HepG2 (cell line): Measurements from ENCODE around the gene FGD2. TPM values are rescaled to one million over a fixed set of nuclear protein-coding genes. Genes with fewer than 3 reads are reported as not detected.
A peak's percentile ranks its signal among the peaks of the same experiment; 100 is the strongest.

Experiments used
- CCAR2 ChIP-seq: fragments of 200-400 bp; formaldehyde crosslinking; optimal IDR thresholded peaks from 2 replicates; pipeline ENCODE3; 2018; ENCODE audit warnings: low read depth, mild to moderate bottlenecking, low read length, moderate library complexity
- DPF2 ChIP-seq: sonication (generic); formaldehyde crosslinking; IDR thresholded peaks from 2 replicates; pipeline ENCODE4 v1.4.0; 2020; ENCODE audit warnings: mild to moderate bottlenecking, low read depth, missing genetic modification reagents, borderline replicate concordance
- MBNL3 ChIP-seq: fragments of 250-450 bp; sonication (Bioruptor Pico); conservative IDR thresholded peaks from 2 replicates; pipeline ENCODE4 v1.8.0; 2022; ENCODE audit warnings: mild to moderate bottlenecking, inconsistent platforms
- NFYC ChIP-seq: IDR thresholded peaks from 2 replicates; pipeline ENCODE4 v1.6.1; 2016; ENCODE audit warnings: missing genetic modification reagents, missing compliant biosample characterization
- SATB2 ChIP-seq: sonication (generic); formaldehyde crosslinking; IDR thresholded peaks from 2 replicates; pipeline ENCODE4 v1.5.0; 2020; ENCODE audit warnings: missing genetic modification reagents
- SNAPC2 ChIP-seq: sonication (generic); formaldehyde crosslinking; IDR thresholded peaks from 2 replicates; pipeline ENCODE4 v1.8.1; 2022; ENCODE audit warnings: mild to moderate bottlenecking, missing genetic modification reagents
- ZBTB20 ChIP-seq: sonication (generic); formaldehyde crosslinking; IDR thresholded peaks from 2 replicates; pipeline ENCODE4 v1.8.1; 2023; ENCODE audit warnings: missing genetic modification reagents, low read depth, mild to moderate bottlenecking, borderline replicate concordance
- ZFP36 ChIP-seq: fragments of 150-350 bp; IDR thresholded peaks from 2 replicates; pipeline ENCODE4 v1.6.1; 2018; ENCODE audit warnings: borderline replicate concordance, low read length, low read depth; ENCODE audit not compliant: partially characterized antibody
- ZNF251 ChIP-seq: sonication (generic); formaldehyde crosslinking; IDR thresholded peaks from 2 replicates; pipeline ENCODE4 v1.9.0; 2021; ENCODE audit warnings: mild to moderate bottlenecking, missing genetic modification reagents
- ZNF550 ChIP-seq: sonication (generic); formaldehyde crosslinking; IDR thresholded peaks from 2 replicates; pipeline ENCODE4 v1.4.0; 2020; ENCODE audit warnings: mild to moderate bottlenecking, missing genetic modification reagents, borderline replicate concordance
- ZNF7 ChIP-seq: IDR thresholded peaks from 2 replicates; pipeline ENCODE4 v1.6.1; 2016; ENCODE audit warnings: missing biosample characterization, missing genetic modification reagents
- ZNF775 ChIP-seq: sonication (generic); formaldehyde crosslinking; IDR thresholded peaks from 2 replicates; pipeline ENCODE4 v1.4.0; 2020; ENCODE audit warnings: missing genetic modification reagents, mild to moderate bottlenecking, moderate library complexity, borderline replicate concordance
- polyA plus RNA-seq, 8 experiments: library from polyadenylated mRNA; depleted of rRNA in 3 of 8; stranded (reverse) in 7 of 8; unstranded in 1 of 8; fragments of >200 nt; fragmentation: Illumina TruSeq in 4 of 8; extraction: Trizol in 4 of 8; gene quantifications; 2 replicates each; pipeline versions ENCODE4 v1.2.1 to v1.2.3, GENCODE V29; 2011 to 2016; ENCODE audit warnings: low read depth in 4 of 8, missing spikeins in 1 of 8, mixed read lengths in 1 of 8; ENCODE audit not compliant: insufficient read depth in 1 of 8
- total RNA-seq, 5 experiments: library from RNA; depleted of rRNA; stranded (reverse); fragments of >200 nt; fragmentation: Illumina TruSeq; extraction: Trizol; gene quantifications; 2 replicates each; pipeline ENCODE4 v1.2.3, GENCODE V29; 2016; ENCODE audit warnings: low read depth in 1 of 5
- TF ChIP-seq, protein P1 (sequence below): sonication (generic); formaldehyde crosslinking; IDR thresholded peaks from 2 replicates; pipeline ENCODE4 v1.5.1; 2020; ENCODE audit warnings: missing genetic modification reagents, mild to moderate bottlenecking, borderline replicate concordance
- TF ChIP-seq, protein P2 (sequence below): sonication (generic); formaldehyde crosslinking; IDR thresholded peaks from 2 replicates; pipeline ENCODE4 v1.8.0; 2023; ENCODE audit warnings: mild to moderate bottlenecking, missing genetic modification reagents
- TF ChIP-seq, protein P3 (sequence below): IDR thresholded peaks from 2 replicates; pipeline ENCODE4 v1.6.1; 2016
- TF ChIP-seq, protein P4 (sequence below): sonication (generic); formaldehyde crosslinking; IDR thresholded peaks from 2 replicates; pipeline ENCODE4 v1.5.0; 2020; ENCODE audit warnings: missing genetic modification reagents
- TF ChIP-seq, protein P5 (sequence below): sonication (generic); formaldehyde crosslinking; IDR thresholded peaks from 2 replicates; pipeline ENCODE4 v1.5.1; 2020; ENCODE audit warnings: mild to moderate bottlenecking, missing genetic modification reagents, moderate library complexity

Gene FGD2
- total and polyA plus RNA-seq, 2 of the 13 experiments (the other 11 are each of a cell fraction or from before 2014, with no cell fraction given): not detected

DNA sequence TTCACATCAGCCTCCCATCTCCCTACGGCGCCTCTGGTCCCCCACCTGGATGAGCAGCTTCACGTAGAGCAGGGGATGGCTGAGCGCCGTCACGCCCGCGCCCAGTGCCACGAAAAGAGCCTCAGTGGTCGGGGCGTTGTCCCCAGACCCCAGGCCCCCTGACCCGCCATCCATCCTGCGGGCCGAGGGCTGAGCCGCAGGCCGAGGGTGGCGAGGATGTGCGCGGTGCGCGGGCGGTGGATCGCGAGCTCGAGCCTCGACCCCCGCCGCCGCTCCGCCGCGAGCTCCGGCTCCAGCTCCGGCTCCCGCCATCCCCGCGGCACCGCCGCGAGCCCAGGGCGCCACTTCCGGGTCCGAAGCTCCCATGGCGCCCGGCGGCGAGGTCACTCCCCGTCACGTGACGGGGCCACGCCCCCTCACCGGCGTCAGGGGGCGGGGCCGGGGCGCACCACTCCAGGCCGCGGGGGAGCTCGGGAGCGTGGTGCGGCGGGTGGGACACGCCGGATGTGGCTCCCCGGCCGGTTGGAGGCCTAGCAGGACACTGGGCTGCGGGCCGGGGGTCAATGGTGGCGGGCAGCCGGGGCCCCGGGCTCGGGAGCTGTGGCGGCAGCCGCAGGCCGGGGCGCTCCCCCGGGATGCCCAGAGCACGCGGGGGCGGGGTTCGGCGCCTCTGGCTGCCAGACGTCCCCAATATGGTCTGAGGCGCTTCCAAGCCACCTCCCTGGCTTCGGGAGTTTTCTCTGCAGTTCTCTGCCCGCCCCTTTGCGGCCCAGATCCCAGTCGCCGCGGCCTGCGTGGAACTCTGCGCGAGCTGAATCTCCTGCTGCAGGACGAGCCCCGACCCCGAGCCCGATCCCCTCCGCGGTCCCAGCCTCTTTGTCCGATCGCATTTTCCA is 19.4 kb upstream of the FGD2 start, which contains the start of gene MTCH1 (continued):
- no peak for TF ChIP-seq ZNF251 (CRISPR knock-in tag)
- TF ChIP-seq SATB2: no peak
- no peak for TF ChIP-seq DPF2
- TF ChIP-seq, protein P1, sequence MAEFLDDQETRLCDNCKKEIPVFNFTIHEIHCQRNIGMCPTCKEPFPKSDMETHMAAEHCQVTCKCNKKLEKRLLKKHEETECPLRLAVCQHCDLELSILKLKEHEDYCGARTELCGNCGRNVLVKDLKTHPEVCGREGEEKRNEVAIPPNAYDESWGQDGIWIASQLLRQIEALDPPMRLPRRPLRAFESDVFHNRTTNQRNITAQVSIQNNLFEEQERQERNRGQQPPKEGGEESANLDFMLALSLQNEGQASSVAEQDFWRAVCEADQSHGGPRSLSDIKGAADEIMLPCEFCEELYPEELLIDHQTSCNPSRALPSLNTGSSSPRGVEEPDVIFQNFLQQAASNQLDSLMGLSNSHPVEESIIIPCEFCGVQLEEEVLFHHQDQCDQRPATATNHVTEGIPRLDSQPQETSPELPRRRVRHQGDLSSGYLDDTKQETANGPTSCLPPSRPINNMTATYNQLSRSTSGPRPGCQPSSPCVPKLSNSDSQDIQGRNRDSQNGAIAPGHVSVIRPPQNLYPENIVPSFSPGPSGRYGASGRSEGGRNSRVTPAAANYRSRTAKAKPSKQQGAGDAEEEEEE: no peak
- TF ChIP-seq ZNF550 (CRISPR knock-in tag): no peak
- 0 out of 2 replicates have a peak, but pooled peaks have one; percentile 56 for TF ChIP-seq SNAPC2 (CRISPR knock-in tag)
- no peak for TF ChIP-seq MBNL3
- no peak; the same call in 1 of the 2 replicates for TF ChIP-seq ZNF7
- TF ChIP-seq ZNF775 (CRISPR knock-in tag): no peak
- no peak for TF ChIP-seq ZFP36
- TF ChIP-seq ZBTB20: no peak; the same call in 1 of the 2 replicates
- TF ChIP-seq, protein P2, sequence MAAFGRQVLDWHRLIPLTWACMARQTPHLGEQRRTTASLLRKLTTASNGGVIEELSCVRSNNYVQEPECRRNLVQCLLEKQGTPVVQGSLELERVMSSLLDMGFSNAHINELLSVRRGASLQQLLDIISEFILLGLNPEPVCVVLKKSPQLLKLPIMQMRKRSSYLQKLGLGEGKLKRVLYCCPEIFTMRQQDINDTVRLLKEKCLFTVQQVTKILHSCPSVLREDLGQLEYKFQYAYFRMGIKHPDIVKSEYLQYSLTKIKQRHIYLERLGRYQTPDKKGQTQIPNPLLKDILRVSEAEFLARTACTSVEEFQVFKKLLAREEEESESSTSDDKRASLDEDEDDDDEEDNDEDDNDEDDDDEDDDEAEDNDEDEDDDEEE (CRISPR knock-in tag): peak; percentile 32; the same call in 1 of the 2 replicates
- TF ChIP-seq, protein P3, sequence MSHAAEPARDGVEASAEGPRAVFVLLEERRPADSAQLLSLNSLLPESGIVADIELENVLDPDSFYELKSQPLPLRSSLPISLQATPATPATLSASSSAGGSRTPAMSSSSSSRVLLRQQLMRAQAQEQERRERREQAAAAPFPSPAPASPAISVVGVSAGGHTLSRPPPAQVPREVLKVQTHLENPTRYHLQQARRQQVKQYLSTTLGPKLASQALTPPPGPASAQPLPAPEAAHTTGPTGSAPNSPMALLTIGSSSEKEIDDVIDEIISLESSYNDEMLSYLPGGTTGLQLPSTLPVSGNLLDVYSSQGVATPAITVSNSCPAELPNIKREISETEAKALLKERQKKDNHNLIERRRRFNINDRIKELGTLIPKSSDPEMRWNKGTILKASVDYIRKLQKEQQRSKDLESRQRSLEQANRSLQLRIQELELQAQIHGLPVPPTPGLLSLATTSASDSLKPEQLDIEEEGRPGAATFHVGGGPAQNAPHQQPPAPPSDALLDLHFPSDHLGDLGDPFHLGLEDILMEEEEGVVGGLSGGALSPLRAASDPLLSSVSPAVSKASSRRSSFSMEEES (CRISPR knock-in tag): peak; percentile 70; the same call in 1 of the 2 replicates
- TF ChIP-seq, protein P4, sequence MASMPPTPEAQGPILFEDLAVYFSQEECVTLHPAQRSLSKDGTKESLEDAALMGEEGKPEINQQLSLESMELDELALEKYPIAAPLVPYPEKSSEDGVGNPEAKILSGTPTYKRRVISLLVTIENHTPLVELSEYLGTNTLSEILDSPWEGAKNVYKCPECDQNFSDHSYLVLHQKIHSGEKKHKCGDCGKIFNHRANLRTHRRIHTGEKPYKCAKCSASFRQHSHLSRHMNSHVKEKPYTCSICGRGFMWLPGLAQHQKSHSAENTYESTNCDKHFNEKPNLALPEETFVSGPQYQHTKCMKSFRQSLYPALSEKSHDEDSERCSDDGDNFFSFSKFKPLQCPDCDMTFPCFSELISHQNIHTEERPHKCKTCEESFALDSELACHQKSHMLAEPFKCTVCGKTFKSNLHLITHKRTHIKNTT: no peak
- TF ChIP-seq, protein P5, sequence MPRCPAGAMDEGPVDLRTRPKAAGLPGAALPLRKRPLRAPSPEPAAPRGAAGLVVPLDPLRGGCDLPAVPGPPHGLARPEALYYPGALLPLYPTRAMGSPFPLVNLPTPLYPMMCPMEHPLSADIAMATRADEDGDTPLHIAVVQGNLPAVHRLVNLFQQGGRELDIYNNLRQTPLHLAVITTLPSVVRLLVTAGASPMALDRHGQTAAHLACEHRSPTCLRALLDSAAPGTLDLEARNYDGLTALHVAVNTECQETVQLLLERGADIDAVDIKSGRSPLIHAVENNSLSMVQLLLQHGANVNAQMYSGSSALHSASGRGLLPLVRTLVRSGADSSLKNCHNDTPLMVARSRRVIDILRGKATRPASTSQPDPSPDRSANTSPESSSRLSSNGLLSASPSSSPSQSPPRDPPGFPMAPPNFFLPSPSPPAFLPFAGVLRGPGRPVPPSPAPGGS: peak; percentile 82
- TF ChIP-seq CCAR2: no peak
- TF ChIP-seq NFYC (CRISPR knock-in tag): 0 out of 2 replicates have a peak, but pooled peaks have one; percentile 25
